ENCODE results near the gene FBLN5.

FBLN5 gene

DNA sequence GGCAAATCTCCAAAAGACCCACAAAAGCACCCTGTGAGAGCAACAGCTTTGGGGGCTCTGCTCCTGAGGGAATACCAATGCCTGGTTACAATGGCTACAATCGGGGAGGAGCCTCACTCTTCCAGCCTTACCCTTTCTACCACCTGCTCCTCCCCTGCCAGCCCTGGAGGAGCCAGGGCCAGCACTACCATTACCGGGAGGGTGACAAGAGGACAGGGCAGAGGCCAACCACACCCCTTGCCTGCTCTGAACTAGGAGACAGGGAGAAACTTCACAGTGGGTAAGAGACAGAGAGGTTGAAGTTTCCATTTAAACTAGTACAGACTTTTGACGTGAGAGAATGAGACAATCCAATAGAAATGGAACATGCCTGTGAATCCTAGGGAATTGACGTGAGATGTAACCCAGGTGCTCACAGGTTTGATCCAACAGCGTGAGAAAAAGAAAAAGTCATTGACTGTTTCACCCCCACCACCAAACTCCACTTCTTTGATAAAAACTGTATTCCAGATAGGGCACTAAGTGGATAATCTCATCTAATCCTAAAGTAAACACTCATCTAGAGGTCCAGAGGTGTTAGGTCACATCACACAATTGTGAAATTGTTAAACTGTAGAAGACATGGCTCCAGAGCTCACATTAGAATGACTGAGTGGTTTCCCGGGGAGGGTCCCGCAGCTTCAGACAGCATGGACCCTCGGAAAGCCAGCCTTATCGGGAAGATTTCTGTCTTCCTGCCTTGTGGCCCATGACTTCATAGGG is 71.8 kb downstream of the FBLN5 start:
- Histone ChIP-seq H3K4me3 (ENCODE audit: low read length) (no peak overlapping the region), H3K9me3 (replicated peaks; ENCODE audit: insufficient read depth, low read length) (no peaks in the 10 kb centered on the region), H3K36me3 (replicated peaks; ENCODE audit: insufficient read depth, low read length) (no peaks in the 10 kb centered on the region), H3K79me2 (ENCODE audit: low read length) (no peaks in the 10 kb centered on the region), H3K27me3 (replicated peaks; ENCODE audit: insufficient read depth, low read length) (no peaks in the 10 kb centered on the region), H3K4me1 (ENCODE audit: low read length) (no peaks in the 10 kb centered on the region), H3F3A (ENCODE audit: insufficient read depth, low read length) (no peaks in the 10 kb centered on the region), H2AFZ (ENCODE audit: low read length) (no peak overlapping the region), H3K9ac (ENCODE audit: low read length) (no peak overlapping the region), H3K27ac (ENCODE audit: low read length) (no peak overlapping the region), H3K9me2 (replicated peaks; ENCODE audit: insufficient read depth, low read length) (no peaks in the 10 kb centered on the region), H4K20me1 (ENCODE audit: insufficient read depth, low read length) (no peaks in the 10 kb centered on the region), H3K4me2 (ENCODE audit: low read depth, low read length) (no peak overlapping the region)
- TF ChIP-seq EZH2phosphoT487 (IDR thresholded peaks at IDR 0.05; ENCODE audit: low read length) (no peak), EZH2 (optimal IDR thresholded peaks at IDR 0.05; ENCODE audit: low read depth, low read length) (no peak)
- TF ChIP-seq, protein P1, sequence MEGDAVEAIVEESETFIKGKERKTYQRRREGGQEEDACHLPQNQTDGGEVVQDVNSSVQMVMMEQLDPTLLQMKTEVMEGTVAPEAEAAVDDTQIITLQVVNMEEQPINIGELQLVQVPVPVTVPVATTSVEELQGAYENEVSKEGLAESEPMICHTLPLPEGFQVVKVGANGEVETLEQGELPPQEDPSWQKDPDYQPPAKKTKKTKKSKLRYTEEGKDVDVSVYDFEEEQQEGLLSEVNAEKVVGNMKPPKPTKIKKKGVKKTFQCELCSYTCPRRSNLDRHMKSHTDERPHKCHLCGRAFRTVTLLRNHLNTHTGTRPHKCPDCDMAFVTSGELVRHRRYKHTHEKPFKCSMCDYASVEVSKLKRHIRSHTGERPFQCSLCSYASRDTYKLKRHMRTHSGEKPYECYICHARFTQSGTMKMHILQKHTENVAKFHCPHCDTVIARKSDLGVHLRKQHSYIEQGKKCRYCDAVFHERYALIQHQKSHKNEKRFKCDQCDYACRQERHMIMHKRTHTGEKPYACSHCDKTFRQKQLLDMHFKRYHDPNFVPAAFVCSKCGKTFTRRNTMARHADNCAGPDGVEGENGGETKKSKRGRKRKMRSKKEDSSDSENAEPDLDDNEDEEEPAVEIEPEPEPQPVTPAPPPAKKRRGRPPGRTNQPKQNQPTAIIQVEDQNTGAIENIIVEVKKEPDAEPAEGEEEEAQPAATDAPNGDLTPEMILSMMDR (IDR thresholded peaks at IDR 0.05; ENCODE audit: low read length) = no peak
- no peak for DNase-seq

- no peaks in the 10 kb centered on the region for H4K20me1 ChIP-seq (ENCODE audit: insufficient read depth, low read length)
- no peaks in the 10 kb centered on the region for H3K4me1 ChIP-seq (ENCODE audit: low read length)
- no peaks in the 10 kb centered on the region for H3F3A ChIP-seq (ENCODE audit: insufficient read depth, low read length)
- H3K9me3 ChIP-seq (replicated peaks; ENCODE audit: insufficient read depth, low read length) = no peaks in the 10 kb centered on the region
- H3K79me2 ChIP-seq (ENCODE audit: low read length) = no peaks in the 10 kb centered on the region
- H3K9me2 ChIP-seq (replicated peaks; ENCODE audit: insufficient read depth, low read length) = no peaks in the 10 kb centered on the region
- no peak overlapping the region for H3K27ac ChIP-seq (ENCODE audit: low read length)
- H3K4me2 ChIP-seq (ENCODE audit: low read depth, low read length) = no peak overlapping the region
- H3K27me3 ChIP-seq (replicated peaks; ENCODE audit: insufficient read depth, low read length) = no peaks in the 10 kb centered on the region; the same call in 1 of the 2 replicates
- H3K36me3 ChIP-seq (replicated peaks; ENCODE audit: insufficient read depth, low read length) = no peaks in the 10 kb centered on the region
- DNase-seq = no peak
- no peak overlapping the region for H3K4me3 ChIP-seq (ENCODE audit: low read length)
- no peak overlapping the region for H3K9ac ChIP-seq (ENCODE audit: low read length)
- TF ChIP-seq, protein P1 (IDR thresholded peaks at IDR 0.05; ENCODE audit: low read length) = no peak
- TF ChIP-seq EZH2 (optimal IDR thresholded peaks at IDR 0.05; ENCODE audit: low read depth, low read length) = no peak
- TF ChIP-seq EZH2phosphoT487 (IDR thresholded peaks at IDR 0.05; ENCODE audit: low read length) = no peak
- H2AFZ ChIP-seq (ENCODE audit: low read length) = no peak overlapping the region
Observed at GRCh38 chr14:91873471-91874415, 73.8 kb downstream of the FBLN5 start.

DNA sequence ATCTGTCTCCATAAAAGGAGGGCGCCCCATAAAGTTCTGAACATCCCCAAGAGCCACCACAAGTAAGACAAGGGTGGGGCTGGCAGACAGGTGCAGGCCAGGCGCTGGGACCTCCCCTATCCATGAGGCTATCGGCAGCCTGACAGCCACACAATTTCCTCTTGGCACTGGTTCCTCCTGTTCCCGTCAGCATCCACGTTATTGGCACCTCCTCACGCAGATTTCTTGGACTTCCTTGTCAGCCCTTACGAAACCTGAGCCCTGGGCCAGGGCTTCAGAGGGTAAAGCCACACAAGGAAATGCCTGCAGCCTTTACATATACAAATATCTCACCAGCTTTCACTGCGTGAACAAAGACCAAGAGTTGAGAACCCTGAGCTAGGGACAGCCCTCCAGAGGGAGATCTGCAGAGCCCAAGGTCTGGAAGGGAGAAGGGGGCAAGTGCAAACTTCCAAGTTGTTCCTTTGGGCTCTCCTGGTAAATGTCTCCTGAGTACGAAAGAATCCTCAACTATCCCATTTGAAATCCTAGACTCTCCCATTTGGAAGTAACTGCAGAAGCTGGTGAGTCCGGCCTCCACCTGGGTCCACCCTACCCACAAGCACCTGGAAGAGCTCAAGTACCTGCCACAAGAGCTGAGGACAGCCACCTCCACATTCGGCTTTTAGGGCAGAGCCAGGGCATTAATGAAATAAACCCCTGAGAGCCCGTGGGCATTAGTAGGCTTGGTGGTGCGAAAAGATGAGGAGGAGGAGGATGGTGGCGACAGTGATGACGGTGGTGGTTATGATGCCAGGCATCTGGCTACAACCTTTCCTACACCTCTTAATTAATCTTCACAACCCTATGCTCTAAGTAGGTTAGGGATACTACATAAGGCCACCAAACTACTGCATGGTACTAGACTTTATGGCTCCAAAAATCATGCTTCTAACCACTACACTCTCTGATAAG is 74.7 kb downstream of the FBLN5 start:
- no peak overlapping the region for H3K27ac ChIP-seq (ENCODE audit: low read length)
- no peak overlapping the region for H2AFZ ChIP-seq (ENCODE audit: low read length)
- no peaks in the 10 kb centered on the region for H3K9me3 ChIP-seq (replicated peaks; ENCODE audit: insufficient read depth, low read length)
- H4K20me1 ChIP-seq (ENCODE audit: insufficient read depth, low read length) = no peaks in the 10 kb centered on the region
- no peaks in the 10 kb centered on the region for H3K4me1 ChIP-seq (ENCODE audit: low read length)
- no peak for DNase-seq
- H3K4me3 ChIP-seq (ENCODE audit: low read length) = no peak overlapping the region
- H3K9ac ChIP-seq (ENCODE audit: low read length) = no peak overlapping the region
- no peak overlapping the region for H3K4me2 ChIP-seq (ENCODE audit: low read depth, low read length)
- no peaks in the 10 kb centered on the region for H3F3A ChIP-seq (ENCODE audit: insufficient read depth, low read length)
- H3K79me2 ChIP-seq (ENCODE audit: low read length) = no peaks in the 10 kb centered on the region
- H3K9me2 ChIP-seq (replicated peaks; ENCODE audit: insufficient read depth, low read length) = no peaks in the 10 kb centered on the region
- no peak for TF ChIP-seq EZH2phosphoT487 (IDR thresholded peaks at IDR 0.05; ENCODE audit: low read length)
- no peaks in the 10 kb centered on the region for H3K36me3 ChIP-seq (replicated peaks; ENCODE audit: insufficient read depth, low read length)
- no peaks in the 10 kb centered on the region; the same call in 1 of the 2 replicates for H3K27me3 ChIP-seq (replicated peaks; ENCODE audit: insufficient read depth, low read length)

Measured in MM.1S (cell line).